ELR (cell line): ENCODE results near the gene GATC.
"Not testable (repeated sequence)": the region's sequence is repeated elsewhere in the genome, so short reads cannot be mapped to it uniquely, and the experiment has no call there.

Experiments
- DNase-seq: peaks from one replicate; pipeline ENCODE4 v3.0.0-alpha.2; 2015; ENCODE audit warnings: low read depth

GATC gene

DNA sequence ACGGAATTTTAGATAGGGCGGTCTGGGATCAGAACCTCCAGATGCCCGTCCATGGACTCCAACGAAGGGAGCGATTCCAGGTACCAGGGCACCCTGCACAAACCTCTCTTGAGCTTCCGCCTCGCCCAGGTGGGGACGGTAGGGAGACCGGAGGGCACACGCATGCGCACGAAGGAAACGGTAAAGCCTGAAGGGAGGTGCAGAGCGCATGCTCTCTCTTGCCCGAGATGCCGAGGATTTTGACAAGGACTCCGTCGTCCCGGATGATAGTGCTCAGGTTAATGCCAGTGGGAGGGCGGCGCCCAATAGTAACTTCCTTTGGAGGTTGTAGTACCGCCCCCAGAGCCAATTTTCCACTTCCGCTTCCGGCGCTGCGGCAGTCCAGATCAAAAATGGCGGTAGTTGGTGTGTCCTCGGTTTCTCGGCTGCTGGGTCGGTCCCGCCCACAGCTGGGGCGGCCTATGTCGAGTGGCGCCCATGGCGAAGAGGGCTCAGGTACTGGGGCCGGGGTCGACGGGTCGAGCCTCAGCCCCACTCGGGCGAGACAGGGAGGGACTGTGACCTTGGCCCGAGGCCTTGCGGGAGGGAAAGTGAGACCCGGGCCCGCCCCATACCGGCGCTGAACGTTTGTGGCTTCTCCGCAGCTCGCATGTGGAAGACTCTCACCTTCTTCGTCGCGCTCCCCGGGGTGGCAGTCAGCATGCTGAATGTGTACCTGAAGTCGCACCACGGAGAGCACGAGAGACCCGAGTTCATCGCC is 8.3 kb upstream of the GATC start, which contains the start of gene COX6A1:
Gene COX6A1 (plus strand): TSS at position 379 of the 760 bp plus-strand sequence. CDS start 14 bp downstream, at position 393.
- peak; percentile 99 for DNase-seq

GRCh38 chr12:120438495-120439198 is 7.6 kb upstream of the GATC start:
- DNase-seq = no peak

GRCh38 chr12:120439646-120440247 is 6.5 kb upstream of the GATC start:
- DNase-seq = peak; percentile 85

DNA sequence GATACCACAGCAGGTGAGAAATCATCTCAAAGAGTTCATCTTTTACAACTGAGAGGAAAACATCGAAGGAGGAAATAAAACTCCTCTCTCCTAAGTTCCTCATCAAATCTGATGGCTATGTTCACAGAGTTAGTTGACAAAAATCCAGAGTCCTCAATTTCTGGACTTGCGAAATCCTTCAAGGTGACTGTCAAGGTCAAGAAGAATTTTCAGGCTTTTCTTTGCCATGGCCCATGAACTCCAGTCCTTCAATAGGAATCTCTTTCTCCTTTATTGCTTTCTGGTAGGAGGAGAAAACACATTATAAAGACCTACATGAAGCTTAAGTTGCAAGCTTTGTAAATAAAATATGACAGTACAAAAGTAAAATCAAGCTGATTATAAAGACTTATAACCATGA is 1.6 kb upstream of the GATC start:
- no peak for DNase-seq

GRCh38 chr12:120446844-120447178 is 567 bp downstream of the GATC start:
- not testable (repeated sequence) for DNase-seq

DNA sequence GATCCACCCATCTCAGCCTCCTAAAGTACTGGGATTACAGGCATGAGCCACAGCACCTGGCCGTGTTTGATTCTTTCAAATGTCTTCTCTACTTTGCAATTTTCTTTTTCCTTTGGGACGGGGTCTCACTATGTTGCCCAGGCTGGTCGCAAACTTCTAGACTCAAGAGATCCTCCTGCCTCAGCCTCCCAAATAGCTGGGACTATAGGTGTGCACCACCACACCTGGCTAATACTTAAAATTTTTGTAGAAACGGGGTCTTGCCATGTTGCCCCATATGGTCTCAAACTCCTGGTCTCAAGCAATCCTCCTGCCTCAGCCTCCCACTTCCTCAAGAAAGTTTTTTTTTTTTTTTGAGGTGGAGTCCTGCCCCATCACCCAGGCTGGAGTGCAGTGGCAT is 1.7 kb downstream of the GATC start:
- DNase-seq = no peak

- peak; percentile 38 for DNase-seq
These were observed 6.3 kb downstream of the GATC start for GRCh38 chr12:120452524-120452923.

DNA sequence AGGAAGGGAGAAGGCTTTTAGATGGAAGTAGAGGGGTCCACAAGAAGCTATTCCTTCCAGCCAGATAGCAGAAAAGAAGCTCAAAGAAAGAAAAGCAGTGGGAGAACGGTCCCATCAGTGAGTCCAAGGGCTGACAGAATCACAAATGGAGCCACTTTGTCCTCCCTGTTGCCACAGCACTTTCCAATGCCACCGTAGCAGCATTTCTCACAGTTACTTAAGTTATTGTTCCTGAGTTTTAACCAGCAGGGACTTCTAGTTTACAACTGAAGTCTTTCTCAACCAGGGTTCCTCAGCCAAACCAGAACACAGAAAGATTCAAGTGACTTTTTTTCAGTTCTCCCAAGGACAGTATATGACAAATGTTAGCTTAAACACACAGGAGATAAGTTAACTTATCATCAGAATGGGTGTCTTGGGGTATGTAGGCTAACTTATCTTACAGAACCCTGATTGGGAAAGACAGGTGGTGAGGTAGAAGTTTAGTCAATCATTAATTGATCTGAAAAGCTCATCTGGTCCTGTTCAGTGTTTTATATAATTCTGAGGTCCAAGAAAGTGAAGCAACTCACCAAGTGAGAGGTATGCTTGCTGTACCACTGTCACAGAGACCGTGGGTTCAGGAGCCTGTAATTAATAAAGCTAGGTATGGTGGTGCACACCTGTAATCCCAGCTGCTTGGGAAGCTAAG is 7.0 kb downstream of the GATC start:
- no peak for DNase-seq

GRCh38 chr12:120453977-120454376 is 7.7 kb downstream of the GATC start:
- DNase-seq = peak; percentile 66

- DNase-seq = no peak
These were observed 9.1 kb downstream of the GATC start for GRCh38 chr12:120455302-120455701.

DNA sequence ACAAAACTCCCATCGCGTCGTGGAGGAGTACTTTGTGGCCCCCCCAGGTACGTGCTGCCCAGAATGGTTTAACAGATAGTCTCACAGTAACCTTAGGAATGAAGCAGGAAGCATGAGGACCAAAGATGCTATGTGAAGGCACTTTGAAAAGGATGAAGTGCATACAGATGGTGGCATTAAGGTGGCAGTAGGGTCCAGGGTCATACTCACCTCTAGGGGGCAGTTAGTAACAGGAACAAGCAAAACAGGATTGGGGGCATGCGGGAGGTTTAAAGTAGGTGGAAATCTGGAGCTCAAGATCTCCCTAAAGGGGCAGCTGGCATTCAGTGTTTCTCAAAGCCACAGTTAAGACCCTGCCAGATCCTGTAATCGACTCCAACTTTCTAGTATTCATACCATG is 10.9 kb downstream of the GATC start:
- peak; percentile 47 for DNase-seq

DNA sequence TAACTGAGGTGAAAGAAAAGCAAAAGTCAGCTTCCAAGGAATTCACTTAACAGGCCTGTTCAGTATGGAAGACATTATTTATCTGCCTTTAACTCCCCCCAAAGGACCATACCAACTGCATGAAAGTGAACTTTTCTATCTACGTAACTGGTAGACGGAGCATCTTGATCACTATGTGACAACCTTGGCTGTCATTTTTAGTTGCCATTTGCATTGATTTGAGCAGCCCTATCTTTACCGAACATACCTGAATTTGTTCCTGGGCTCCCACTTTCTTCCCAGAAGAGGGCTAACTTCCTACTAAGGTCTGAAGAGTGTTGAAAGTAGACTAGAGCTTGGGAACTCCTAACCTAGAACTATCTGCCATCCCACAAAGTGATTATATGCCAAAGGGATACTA is 13.9 kb downstream of the GATC start:
- no peak for DNase-seq

DNA sequence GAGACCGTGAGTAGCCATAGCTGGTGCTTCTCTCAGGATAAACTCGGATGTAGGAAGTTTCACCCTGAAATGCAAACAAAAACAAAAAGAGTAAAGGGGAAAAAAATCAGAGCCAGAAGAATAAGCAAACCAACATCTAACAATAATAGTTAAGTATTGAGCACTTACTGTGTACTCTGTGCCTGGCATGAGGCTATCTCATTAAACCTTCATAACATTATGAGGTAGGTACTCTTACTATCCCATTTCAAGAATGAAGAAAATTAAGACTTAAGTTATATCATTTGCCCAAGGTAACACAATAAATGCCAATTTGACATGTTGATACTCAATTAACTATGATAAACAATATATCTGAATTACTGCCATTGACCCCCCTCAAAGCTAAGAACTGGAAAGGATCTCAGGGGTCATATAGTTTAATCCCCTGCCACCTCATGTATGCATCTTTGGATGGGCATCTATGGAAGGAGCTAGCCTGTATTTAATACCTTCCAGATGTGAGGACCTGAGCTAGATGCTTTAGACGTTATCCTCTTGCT is 15.9 kb downstream of the GATC start:
- DNase-seq = no peak

- DNase-seq = no peak
These were observed 17.5 kb downstream of the GATC start for GRCh38 chr12:120463712-120464111.

DNA sequence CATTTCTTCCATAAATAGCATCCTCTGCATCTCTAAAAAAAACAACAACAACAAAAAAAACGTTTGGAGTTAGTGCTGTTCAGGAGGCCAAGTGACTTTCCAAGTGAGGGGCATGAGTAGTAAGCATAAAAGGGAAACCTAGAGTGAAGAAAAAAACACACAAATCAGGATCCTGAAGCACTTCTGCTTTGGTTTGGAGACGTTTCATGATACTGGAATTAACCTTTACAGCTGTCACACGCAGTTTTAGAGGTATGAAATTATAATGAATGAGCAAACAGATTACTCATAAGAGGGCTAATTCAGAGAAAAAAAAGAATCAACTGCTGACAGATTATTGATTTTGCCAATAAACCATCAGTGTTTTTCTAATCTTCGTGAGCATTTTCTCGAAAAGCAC is 19.5 kb downstream of the GATC start:
- no peak for DNase-seq

- DNase-seq = peak; percentile 66
These were observed 20.5 kb downstream of the GATC start for GRCh38 chr12:120466560-120467315.

GRCh38 chr12:120467439-120467838 is 21.2 kb downstream of the GATC start:
- no peak for DNase-seq

DNA sequence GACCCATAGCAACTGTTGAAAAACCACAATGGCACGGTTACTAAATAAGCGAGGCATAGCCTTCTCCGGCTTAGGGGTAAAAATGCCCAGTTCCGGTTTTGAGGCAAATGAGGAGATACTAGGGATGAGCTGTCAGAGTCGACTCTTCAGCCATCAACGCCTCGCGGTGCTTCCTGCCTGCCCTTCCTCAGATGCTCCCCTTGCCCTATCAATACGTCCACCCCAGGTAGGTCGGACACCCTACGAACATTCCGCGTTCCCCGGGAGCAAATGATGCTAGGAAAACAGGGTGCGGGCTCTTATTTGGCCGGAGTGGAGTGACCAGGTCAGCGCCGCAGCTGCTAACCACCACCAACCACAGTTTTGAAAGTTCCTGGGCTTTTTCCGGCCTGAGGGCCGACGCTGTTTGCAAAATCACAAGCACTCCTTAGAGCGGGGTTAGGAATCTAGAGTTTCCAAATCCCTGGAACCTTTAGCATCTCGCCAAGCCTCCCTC is 22.1 kb downstream of the GATC start:
- peak; percentile 71 for DNase-seq

DNA sequence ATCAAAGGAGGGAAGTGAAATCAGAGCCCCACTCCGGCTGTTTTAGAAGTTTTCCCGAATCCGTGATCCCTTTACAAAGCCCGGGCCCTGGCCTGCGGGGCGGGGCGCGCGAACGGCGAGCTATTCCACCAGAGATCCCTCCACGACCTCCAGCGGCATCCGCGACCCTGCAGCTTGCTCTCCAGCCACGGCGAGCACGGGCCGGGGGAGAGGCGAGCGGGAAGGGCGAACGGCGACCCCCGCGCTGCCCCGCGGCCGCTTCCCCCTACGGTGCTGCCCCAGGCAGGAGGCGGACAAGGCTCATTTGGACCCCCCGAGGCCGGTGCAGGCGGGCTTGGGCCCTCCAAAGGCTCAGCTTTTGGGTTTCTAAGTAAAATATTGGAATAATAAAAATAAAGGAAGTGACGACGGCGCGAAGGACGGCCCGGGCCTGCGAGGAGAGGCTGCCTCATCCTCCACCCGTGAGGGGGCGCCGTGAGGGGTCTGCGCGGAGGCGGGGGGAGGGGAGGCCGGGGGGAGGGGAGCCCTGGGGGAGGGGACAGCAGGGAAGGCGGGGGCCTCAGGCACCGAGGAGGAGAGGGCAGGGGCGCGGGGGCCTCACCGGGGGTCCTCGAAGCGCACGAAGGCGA is 22.7 kb downstream of the GATC start:
- peak; percentile 35 for DNase-seq

DNA sequence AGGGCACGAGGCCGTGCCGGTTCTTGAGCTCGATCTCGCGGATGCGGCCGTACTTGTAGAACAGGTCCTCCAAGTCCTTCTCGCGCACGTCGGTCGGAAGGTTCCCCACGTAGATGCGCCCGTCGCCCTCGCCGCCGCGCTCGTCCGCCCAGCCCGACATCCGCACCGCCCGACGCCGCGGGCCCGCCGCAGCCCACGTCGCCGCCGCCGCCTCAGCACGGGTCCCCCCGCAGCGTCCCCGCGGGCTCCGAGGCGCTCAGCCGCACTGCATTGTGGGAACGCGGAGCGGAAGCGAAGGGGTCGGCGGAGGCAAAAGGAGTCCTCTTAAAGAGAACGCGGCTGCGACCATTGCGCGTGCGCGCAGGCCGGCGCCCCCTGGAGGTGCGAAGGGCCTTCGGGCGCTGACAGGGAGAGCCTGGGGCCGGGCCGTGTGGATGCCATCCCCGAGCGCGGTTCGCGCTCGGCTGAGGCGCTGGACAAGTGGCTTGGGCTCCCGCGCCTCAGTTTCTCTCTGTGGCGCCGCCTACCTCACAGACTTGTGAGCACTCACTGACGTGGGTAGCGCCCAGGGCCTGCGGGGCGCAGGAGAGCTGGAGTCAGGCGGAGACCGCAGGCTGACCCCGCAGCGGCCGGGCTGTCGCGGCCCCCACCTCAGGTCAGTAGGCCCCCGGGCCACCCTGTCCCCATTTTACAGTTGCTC is 23.4 kb downstream of the GATC start, which contains the start of gene SRSF9:
Gene SRSF9 (minus strand): TSS at position 299 of the 700 bp plus-strand sequence. CDS start 139 bp downstream, at position 160.
- DNase-seq = peak; percentile 98
